GM20000 (cell line): ENCODE measurements around the gene RASGRF2.

ENCODE experiments used
- DNase-seq: peaks from one replicate; pipeline ENCODE4 v3.0.0; 2012; ENCODE audit warnings: low spot score
- CTCF ChIP-seq: IDR thresholded peaks from 2 replicates; pipeline ENCODE4 v1.5.1; 2012; ENCODE audit warnings: mild to moderate bottlenecking, control low read depth; ENCODE audit errors: extremely low read depth, missing control alignments

RASGRF2 gene

GRCh38 chr5:81228084-81228483 lies 267.9 kb downstream of the RASGRF2 start:
- TF ChIP-seq CTCF, result no peak
- DNase-seq, result no peak

DNA sequence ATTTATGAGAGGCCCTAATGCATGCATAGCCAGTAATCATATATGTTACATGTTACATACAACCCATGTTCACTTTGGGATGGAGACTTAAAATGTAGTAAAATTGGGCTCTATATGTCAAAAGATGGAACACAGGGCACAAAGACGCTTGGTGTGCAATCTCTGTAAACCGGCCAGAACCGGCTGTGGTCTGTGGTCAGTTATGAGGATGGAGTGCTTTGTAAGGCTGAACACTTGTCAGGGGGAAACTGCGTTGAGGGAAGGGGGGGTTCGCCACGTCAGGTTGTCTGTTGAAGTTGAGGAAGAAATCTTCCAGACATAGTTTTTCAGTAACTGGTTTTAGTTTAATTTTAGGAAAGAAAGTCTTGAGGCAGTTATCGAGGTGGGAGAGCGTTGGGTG lies 270.3 kb downstream of the RASGRF2 start:
- TF ChIP-seq CTCF, result no peak
- no peak for DNase-seq

DNA sequence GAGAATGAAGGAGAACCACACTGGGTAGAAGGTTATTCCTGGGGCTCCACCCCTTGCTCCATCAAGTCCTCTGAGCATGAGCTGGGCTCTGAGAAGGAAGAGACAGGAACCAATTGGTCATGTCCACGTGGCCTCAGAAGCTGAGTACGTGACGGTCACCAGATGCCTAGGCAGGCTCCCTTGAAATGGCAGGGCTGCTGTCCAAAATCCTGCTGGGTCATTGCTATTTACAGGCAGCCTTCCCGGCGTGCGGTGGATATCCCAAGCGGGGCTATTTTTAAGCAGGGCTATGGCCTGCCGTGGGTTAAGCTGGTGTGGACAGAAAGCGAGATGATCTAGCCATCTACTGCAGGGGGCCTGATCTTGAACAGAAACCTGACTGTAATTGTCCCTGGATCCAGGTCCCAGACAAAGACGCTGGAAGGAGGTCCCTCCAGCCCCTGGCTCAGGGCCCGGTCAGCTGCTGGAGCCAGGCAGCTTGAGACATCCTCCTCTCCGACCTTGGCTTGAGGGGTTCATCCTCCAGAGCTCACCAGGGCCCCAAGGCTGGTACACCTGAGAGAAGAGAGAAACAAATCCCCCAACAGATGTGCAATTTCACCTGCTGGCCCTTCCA lies 272.4 kb downstream of the RASGRF2 start:
- no peak for DNase-seq
- no peak for TF ChIP-seq CTCF

GRCh38 chr5:81233080-81233634 lies 273.0 kb downstream of the RASGRF2 start, which contains the start of gene CKMT2:
TSS of gene CKMT2 (plus strand) at chr5:81233322. CDS start at chr5:81251133, 17,811 bp downstream.
- TF ChIP-seq CTCF, result no peak
- DNase-seq, result no peak

DNA sequence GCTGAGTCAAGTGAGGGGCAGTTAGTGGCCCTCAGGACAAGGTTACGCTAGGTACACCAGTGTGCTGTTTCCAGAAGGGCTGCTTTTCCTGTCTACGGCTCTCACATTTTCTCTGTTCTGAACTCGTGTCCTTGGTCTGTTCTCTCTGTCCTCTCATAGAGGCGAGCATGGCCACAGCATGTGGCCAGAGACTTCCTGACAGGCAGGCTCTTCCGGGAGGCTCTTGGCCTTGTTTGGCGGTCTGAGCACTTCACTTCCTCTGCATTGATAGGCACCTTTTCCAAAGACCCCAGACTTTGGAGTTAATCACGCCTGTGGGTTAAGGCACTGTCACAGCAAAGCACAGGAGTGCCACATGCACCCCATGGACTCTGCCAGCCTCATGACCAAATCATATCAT lies 274.1 kb downstream of the RASGRF2 start:
- TF ChIP-seq CTCF, result no peak
- DNase-seq, result no peak

DNA sequence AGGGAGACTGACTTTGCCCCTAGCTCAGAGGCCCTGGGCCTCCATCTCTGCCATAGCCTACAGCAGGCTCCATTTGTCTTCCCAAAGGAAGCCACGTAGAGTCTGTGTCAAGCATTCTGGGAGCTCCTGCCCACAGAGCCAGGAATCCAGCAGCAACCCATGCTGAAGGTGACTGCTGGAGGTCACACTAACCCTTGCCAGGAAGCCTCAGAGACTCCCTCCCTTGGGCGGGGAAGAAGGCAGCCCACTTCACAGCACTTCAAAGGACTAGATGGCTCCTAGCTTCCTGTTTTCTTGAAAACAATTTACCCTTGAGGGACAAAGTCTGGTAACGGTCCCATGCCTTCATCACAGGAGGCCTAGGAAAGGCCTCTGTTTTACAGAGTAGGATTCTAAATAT lies 274.6 kb downstream of the RASGRF2 start:
- DNase-seq, result no peak
- no peak for TF ChIP-seq CTCF

DNA sequence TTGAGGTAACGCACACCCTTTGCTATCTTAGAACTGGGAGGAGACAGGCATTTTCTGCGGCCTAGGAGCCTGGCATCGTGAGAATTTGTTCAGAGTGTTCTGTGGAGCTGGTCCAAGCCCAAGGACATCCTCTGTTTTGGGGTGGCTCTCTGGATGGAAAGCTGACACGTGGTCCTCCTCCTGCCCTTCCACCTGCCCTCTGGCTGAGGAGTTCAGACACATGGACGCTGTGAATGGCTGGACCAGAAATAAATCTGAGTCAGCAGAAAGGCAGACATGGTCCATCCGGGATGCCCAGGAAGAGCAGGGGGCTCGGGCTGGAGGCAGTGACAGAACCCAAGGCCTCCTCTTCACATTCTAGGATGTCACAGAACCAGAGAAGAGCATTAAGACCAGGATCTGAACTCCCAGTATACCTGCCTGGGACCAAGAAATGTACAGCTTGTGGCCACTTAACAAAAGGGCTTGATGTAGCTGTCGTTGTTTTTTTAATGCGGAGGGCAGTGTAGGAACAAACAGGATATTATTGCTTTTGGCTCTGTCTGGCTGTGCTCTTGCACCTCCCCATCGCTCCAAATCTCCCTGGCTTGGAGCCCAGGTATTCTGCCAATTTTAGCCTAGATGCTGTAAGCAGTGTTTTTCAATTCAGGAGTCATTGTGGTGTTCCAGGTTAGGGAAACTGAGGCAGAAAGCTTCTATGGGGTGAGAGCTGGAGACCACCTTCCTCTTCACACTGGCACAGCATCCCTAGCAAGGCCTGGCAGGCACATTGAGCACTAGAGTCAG lies 275.3 kb downstream of the RASGRF2 start:
- no peak for DNase-seq
- no peak for TF ChIP-seq CTCF
